ENCODE measurements around the gene ADH4.
"Not testable (repeated sequence)": the region's sequence is repeated elsewhere in the genome, so short reads cannot be mapped to it uniquely, and the experiment has no call there.

Gene ADH4

GRCh38 chr4:99131378-99131777 lies 12.7 kb downstream of the ADH4 start:
- no peak for DNase-seq

DNA sequence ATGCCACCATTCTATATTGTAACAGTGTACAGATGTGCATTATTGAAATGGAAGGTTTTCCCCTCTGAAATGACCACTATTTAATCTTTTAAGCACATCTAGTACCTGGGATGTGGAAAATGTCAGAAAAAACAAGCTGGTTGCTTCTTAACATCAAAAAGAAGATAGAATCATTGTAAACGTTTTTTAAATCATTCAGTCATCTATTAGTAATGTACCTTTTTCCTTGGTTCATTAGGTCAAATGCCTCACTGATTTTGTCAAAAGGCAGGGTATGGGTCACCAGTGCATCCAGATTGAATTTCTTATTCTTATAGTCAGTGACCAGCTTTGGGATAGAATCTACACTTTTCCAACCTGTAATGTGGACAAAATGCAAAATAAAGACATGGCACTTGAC lies 17.7 kb downstream of the ADH4 start:
- DNase-seq = no peak

DNA sequence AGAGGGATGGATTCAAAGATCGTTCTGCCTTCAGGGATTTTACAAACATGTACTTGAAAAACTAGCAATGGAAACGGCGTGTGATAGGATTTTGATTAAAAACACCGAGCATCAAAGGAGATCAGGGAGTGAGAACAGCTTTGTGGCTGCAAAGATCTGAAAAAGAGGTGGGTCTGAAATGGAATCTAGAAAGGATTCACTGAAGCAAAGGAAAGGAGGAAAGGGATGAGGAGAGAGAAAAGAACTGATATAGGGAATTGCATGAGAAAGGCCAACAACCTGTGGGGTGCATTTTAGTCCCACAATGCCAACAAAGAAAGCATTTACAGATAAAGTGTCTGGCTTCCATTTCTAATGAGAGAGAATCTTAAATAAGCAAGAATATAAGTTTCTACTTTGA lies 23.1 kb downstream of the ADH4 start:
- no peak for DNase-seq

DNA sequence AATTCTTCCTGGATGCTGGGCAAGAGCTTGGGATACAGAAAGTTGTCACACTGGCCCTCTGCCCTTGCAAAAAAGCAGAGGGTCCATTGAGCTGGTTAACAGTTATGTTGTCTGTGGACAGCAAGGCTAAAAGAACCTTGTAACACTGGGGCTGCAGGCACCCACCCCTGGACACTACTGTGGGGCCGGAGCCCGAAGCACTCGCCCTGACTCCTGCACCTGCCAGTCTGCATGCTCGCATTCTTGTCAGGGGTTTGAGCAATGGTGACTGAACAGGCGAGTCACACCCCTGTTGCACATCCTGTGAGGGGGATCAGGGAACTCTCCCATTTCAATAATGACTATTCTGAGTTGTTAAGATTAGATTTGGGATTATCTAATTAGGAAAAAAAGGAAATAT lies 23.6 kb downstream of the ADH4 start:
- no peak for DNase-seq

GRCh38 chr4:99117876-99118693 lies 26.0 kb downstream of the ADH4 start:
- DNase-seq = no peak

DNA sequence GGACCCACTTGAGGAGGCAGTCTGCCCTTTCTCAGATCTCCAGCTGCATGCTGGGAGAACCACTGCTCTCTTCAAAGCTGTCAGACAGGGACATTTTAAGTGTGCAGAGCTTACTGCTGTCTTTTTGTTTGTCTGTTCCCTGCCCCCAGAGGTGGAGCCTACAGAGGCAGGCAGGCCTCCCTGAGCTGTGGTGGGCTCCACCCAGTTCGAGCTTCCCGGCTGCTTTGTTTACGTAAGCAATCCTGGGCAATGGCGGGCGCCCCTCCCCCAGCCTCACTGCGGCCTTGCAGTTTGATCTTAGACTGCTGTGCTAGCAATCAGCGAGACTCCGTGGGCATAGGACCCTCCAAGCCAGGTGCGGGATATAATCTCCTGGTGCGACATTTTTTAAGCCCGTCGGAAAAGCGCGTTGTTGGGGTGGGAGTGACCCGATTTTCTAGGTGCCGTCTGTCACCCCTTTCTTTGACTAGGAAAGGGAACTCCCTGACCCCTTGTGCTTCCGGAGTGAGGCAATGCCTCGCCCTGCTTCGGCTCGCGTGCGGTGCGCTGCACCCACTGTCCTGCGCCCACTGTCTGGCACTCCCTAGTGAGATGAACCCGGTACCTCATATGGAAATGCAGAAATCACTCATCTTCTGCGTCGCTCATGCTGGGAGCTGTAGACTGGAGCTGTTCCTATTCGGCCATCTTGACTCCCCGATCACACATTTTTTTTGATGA lies 26.8 kb downstream of the ADH4 start:
- not testable (repeated sequence) for DNase-seq

DNA sequence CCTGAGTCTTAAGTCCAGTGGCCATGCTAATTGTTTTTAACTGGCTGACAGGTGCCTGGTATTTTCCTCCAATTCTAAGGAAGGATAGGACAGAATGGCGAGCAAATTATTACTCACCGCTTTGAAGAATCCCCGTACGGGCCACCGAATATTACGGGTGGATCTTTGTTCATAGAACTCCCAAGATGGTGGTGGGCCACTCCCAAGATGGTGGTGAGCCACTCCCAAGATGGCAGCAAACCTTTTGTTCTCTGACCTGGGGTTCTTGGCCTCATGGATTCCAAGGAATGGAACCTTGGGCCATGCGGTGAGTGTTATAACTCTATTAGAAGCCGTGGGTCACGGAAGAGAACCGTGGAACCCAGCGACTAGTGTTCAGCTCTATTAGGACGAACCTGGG lies 34.8 kb downstream of the ADH4 start:
- not testable (repeated sequence) for DNase-seq

GRCh38 chr4:99104153-99104552 lies 39.9 kb downstream of the ADH4 start:
- DNase-seq = no peak

DNA sequence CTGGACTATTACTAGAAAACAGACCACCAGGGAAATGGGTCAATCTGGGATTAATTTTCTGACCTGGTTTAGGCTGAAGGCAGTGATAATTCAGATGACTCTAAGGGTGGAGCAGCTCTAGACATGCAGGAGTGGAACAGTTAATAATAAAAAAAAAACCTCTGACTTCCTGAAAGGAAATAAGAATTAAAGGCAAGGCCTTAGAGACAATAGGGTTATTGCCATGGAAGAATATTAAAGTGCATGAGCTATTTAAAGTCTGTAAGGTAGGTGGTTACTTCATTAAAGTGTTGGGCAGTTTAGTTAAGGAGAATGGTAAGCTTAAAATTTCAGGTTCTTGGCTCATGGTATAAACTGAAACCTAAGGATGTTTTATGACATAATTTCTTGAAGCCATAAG lies 40.9 kb downstream of the ADH4 start:
- no peak for DNase-seq

GRCh38 chr4:99102634-99103033 lies 41.5 kb downstream of the ADH4 start:
- no peak for DNase-seq

GRCh38 chr4:99100876-99101275 lies 43.2 kb downstream of the ADH4 start:
- DNase-seq = no peak

DNA sequence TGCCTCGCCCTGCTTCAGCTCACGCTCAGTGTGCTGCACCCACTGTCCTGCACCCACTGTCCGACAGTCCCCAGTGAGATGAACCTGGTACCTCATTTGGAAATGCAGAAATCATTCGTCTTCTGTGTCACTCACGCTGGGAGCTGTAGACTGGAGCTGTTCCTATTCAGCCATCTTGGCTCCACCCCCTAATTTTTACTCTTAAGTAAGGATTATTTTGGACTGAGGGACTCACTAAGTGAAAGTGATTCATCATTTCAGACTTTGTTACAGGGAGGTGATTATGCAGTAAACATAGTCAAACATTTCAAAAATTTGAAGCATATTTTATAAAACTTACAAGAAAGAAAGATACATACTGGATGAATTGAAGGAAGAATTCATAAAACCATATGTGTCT lies 44.3 kb downstream of the ADH4 start:
- DNase-seq = not testable (repeated sequence)

GRCh38 chr4:99099311-99099710 lies 44.8 kb downstream of the ADH4 start:
- no peak for DNase-seq

- not testable (repeated sequence) for DNase-seq
These were observed 52.3 kb downstream of the ADH4 start for GRCh38 chr4:99091841-99092240.

GRCh38 chr4:99091216-99091575 lies 52.9 kb downstream of the ADH4 start:
- no peak for DNase-seq

DNA sequence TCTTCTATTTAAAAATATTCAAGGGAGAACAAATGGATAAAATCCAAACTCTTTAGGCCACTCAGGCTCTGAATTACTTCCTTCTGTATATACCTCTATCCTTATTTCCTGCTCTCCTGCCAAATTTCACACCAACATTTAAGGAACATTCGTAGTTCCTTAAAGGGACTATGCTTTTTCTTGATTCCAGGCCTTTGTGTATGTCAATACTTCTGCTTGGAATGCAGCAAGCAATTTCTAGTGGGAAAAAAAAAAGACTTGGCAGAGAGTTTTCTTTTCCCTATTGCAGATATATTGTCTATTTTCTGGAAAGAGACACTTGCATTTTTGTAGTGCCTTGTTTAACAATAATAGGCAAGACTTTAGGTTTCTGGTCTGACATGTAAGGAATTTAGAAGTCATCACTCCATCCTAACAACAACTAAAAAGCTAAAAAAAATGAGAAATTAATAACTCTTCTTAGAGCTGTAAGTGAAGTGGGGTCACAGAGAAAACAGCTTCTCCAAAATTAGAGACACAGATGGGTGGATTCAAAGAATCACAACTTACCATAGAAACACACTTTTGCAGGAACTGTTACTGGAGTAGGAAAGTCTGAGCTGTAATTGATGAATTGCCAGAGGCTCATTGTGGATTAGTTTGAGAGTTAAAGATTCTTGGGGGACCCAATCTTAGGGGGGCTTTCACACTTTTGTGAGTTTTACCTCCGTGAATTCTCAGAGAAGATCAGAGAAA lies 53.4 kb downstream of the ADH4 start:
- no peak for DNase-seq

DNA sequence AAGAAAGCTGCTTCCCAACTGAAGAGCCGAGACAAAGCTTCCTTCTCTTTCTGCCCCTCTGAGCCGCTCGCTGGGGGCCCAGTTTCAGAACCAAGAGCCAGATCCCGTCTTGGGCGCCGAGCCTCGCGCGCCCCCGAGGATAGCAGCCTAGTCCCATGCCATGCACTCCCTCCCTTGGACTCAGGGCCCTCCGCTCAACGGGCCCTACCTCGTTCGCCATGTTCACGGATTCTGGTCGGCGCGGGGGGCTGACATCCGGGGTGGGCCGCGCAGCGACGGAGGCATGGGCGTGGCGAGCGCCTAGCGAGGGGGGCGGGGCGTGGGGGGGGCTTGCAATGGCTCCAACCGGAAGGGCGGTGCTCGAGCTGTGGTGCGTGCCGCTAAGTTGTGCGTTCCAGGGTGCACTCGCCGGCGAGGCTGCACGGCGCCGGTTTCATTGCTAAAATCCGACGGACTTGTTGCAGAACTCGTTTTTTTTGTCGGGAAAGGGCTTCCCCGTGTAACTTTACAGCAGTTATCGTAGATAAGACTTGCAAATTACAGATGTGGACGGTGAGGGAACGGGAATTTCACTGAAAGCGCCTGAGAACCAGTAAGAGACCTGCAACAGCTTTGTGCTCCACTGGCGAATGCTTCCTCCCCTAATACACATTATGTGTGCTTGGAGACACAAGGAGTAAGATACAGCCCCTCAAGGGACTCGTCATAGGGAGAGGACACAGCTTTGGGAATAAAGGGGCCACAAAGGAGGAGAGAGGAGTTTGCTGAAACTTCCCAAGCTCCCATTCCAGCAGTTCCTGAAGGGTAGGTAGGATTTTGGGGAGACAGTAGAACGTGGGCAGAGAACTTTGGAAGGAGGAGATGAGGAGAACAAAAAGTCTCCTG lies 55.4 kb downstream of the ADH4 start, which contains the start of gene ADH5:
Gene ADH5, minus strand, starts transcription at position 308 of the 885 bp plus-strand sequence. Its CDS starts 88 bp downstream, at position 220.
- peak; percentile 88 for DNase-seq

- DNase-seq = peak; percentile 28
These were observed 56.1 kb downstream of the ADH4 start for GRCh38 chr4:99088023-99088449.

DNA sequence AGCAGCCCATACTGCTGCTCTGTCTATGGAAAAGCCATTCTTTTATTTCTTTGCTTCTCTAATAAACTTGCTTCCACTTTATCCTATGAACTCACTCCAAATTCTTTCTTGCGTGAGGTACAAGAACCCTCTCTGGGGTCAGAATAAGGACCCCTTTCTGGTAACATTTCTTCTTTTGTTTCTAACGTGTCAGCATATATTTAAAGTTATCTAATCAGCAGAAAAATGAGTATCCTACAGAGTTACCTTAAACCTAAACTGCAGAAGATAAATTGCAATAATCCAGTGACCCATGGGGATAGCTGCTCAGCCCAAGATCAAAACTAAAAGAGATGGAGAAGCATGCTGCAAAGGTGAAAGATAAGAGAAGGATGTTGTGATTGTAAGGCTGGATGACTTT lies 59.5 kb downstream of the ADH4 start:
- DNase-seq = no peak

- DNase-seq = no peak
These were observed 61.9 kb downstream of the ADH4 start for GRCh38 chr4:99082192-99082591.

GRCh38 chr4:99080869-99081268 lies 63.2 kb downstream of the ADH4 start:
- DNase-seq = not testable (repeated sequence)

GRCh38 chr4:99079625-99080295 lies 64.3 kb downstream of the ADH4 start:
- DNase-seq = no peak
